Fibroblast of lung (primary cell): ENCODE data around the gene TMEM115.

ENCODE experiments used
- CTCF ChIP-seq, 2 donors: IDR thresholded peaks in 1 of 2; conservative IDR thresholded peaks in 1 of 2; 1 replicate in 1 of 2; 2 replicates in 1 of 2; pipeline ENCODE4 v1.5.1; 2011 to 2012; ENCODE audit warnings: low read length in 2 of 2, control low read depth in 1 of 2, inconsistent platforms in 1 of 2, low read depth in 1 of 2, mild to moderate bottlenecking in 1 of 2
- EZH2 ChIP-seq: IDR thresholded peaks from 2 replicates; pipeline ENCODE4 v1.5.1; 2012; ENCODE audit warnings: low read length, control low read depth, mild to moderate bottlenecking; ENCODE audit errors: missing control alignments

- TF ChIP-seq CTCF (conservative IDR thresholded peaks at IDR 0.05 in 1 of 2, IDR thresholded peaks at IDR 0.05 in 1 of 2; ENCODE audit: low read depth in 1 of 2, low read length in 2 of 2) (no peak), EZH2 (no peak)
Observed at GRCh38 chr3:50383750-50384149, 24.4 kb upstream of the TMEM115 start.
